ENCODE measurements around the gene CTSD. TPM values are rescaled to one million over a fixed set of nuclear protein-coding genes. Genes with fewer than 3 reads are reported as not detected.
A peak's percentile ranks its signal among the peaks of the same experiment; 100 is the strongest.

Gene CTSD
- total RNA-seq, 1 donor from 2014 or later: 425 TPM

DNA sequence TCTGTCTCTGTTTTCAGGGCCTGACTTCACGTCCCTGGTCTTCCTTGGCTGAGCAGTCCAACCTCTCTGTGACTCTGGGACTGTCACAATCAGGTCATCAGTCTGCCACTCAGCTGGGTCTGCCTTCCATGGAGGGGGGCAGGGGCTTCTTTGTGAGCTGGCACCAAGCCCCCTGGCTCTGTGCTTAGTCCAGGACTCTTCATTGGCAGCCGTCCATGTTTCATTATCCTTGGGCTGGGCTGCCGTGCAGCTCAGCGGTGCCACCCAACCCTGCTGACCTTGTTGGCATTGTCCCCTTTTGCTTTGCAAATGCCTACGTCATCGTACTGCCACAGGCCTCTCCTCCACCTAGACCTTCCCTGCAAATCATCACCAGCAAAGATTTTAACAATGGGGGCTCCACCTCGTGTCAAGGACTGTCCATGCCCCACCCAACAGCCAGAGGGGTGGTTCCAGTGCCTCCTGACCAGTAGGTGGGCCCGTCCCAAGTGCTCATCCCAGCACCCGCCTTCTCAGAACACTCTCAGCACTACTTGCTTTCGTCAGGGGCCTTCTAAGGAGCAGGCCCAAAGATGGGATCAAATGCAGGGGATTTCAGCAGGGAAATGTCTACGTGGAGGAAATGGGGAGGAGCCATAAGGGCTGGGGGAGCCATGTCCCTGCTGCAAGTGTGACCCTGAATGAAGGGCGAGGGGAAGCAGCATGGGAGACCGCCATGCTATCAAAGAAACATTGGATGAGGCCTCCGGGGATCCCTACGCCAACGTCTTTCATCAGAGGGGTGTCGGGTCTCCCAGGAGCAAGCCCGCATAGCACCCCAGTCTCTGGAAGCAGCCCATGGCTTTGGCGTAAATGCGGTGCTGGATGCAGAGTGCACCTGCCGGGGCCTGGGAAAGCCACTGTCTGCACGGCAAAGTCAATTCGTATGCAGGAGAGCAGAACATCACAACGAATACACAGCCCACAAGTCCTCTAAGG lies 48.5 kb downstream of the CTSD start:
- no peak for DNase-seq (ENCODE audit: low read depth)
- no peaks in the 10 kb centered on the region for H3K36me3 ChIP-seq (ENCODE audit: control insufficient read depth, insufficient read depth, low read length)
- TF ChIP-seq, protein P1, sequence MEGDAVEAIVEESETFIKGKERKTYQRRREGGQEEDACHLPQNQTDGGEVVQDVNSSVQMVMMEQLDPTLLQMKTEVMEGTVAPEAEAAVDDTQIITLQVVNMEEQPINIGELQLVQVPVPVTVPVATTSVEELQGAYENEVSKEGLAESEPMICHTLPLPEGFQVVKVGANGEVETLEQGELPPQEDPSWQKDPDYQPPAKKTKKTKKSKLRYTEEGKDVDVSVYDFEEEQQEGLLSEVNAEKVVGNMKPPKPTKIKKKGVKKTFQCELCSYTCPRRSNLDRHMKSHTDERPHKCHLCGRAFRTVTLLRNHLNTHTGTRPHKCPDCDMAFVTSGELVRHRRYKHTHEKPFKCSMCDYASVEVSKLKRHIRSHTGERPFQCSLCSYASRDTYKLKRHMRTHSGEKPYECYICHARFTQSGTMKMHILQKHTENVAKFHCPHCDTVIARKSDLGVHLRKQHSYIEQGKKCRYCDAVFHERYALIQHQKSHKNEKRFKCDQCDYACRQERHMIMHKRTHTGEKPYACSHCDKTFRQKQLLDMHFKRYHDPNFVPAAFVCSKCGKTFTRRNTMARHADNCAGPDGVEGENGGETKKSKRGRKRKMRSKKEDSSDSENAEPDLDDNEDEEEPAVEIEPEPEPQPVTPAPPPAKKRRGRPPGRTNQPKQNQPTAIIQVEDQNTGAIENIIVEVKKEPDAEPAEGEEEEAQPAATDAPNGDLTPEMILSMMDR (IDR thresholded peaks at IDR 0.05; ENCODE audit: insufficient read depth, low read length, poor library complexity, severe bottlenecking): no peak
- no peak overlapping the region for H3K4me3 ChIP-seq (ENCODE audit: low read depth, low read length)
- H3K27me3 ChIP-seq (ENCODE audit: control insufficient read depth, insufficient read depth, low read length): no peaks in the 10 kb centered on the region

DNA sequence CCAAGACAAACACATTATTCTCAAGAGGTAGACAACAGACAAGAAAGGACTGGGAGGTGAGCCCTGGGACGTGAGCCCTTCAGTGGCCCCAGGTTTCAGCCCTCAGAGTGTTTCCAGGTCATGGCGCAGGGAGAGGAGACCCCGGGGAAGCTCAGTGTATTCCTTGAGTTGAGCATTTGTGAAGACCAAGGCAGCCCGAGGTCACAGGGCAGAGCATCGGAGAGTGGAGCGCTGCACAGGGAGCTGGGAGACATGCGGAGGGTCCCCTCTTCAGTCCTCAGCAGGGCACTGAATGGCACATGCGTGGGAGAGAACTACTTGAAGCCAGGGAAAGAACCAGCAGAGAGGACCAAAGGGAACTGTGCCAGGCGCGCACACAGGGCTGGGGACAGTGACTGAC lies 55.0 kb downstream of the CTSD start:
- TF ChIP-seq, protein P1 (IDR thresholded peaks at IDR 0.05; ENCODE audit: insufficient read depth, low read length, poor library complexity, severe bottlenecking): no peak
- Histone ChIP-seq H3K27me3 (ENCODE audit: control insufficient read depth, insufficient read depth, low read length) (peaks cover 5% of the 10 kb centered on the region), H3K36me3 (ENCODE audit: control insufficient read depth, insufficient read depth, low read length) (no peaks in the 10 kb centered on the region), H3K4me3 (ENCODE audit: low read depth, low read length) (no peak overlapping the region)
- DNase-seq (ENCODE audit: low read depth): no peak

DNA sequence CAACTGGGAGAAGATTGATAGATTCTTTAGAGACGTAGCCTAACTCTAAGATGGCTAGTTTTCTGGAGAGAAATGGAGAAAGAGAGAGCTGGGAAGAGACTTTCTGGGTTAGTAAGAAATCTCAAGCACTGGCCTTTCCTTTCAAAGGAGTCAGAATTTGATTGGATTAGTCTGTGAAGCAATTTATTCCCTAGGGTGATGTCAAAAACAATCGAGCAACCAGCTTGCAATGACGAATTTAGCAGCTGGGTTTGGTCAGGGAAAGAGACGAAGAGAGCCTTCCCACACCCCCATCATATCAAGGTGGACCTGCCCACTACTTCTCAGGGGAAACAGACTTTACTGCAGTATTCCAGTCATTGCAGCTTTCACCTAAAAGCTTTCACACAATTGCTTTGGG lies 56.0 kb downstream of the CTSD start:
- H3K27me3 ChIP-seq (ENCODE audit: control insufficient read depth, insufficient read depth, low read length): peaks cover 5% of the 10 kb centered on the region
- no peaks in the 10 kb centered on the region for H3K36me3 ChIP-seq (ENCODE audit: control insufficient read depth, insufficient read depth, low read length)
- H3K4me3 ChIP-seq (ENCODE audit: low read depth, low read length): no peak overlapping the region
- TF ChIP-seq, protein P1 (IDR thresholded peaks at IDR 0.05; ENCODE audit: insufficient read depth, low read length, poor library complexity, severe bottlenecking): no peak
- no peak for DNase-seq (ENCODE audit: low read depth)

DNA sequence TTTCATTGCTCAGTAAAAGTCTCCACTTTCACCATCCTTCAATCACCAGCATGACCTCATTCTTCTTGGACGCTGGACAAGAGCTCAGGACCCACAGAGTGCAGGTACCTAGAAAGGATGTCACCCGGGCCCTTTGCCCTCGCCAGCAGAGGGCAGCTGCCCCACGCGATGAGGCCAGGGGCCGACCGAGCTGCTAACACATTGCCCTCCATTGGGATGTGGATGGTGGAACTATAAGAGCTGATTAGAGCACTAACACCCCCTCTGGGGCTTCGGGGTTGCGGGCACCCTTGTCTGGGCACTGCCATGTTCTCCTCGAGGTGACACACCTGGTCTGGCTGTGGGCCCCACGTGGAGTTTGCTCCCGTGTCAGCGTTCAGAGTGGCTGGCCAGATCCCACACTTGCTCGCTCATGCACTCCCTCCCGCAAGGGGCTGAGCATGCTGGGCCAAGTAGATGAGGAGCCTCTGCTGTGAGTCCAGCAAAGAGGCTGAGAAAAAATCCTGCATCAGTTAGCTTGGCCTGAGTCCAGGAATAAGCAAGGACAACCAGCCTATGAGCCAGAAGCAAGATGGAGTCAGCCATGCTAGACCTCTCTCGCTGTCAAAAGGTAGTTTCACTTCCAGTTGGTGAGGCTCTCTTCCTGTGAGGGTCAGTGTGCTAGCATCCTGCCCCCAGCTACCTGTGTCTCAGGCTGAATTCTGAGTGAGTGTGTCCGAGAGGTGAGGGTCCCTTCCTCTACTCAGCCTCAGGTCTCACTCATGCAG lies 56.9 kb downstream of the CTSD start:
- peaks cover 5% of the 10 kb centered on the region for H3K27me3 ChIP-seq (ENCODE audit: control insufficient read depth, insufficient read depth, low read length)
- TF ChIP-seq, protein P1 (IDR thresholded peaks at IDR 0.05; ENCODE audit: insufficient read depth, low read length, poor library complexity, severe bottlenecking): no peak
- DNase-seq (ENCODE audit: low read depth): no peak
- no peaks in the 10 kb centered on the region for H3K36me3 ChIP-seq (ENCODE audit: control insufficient read depth, insufficient read depth, low read length)
- no peak overlapping the region for H3K4me3 ChIP-seq (ENCODE audit: low read depth, low read length)

DNA sequence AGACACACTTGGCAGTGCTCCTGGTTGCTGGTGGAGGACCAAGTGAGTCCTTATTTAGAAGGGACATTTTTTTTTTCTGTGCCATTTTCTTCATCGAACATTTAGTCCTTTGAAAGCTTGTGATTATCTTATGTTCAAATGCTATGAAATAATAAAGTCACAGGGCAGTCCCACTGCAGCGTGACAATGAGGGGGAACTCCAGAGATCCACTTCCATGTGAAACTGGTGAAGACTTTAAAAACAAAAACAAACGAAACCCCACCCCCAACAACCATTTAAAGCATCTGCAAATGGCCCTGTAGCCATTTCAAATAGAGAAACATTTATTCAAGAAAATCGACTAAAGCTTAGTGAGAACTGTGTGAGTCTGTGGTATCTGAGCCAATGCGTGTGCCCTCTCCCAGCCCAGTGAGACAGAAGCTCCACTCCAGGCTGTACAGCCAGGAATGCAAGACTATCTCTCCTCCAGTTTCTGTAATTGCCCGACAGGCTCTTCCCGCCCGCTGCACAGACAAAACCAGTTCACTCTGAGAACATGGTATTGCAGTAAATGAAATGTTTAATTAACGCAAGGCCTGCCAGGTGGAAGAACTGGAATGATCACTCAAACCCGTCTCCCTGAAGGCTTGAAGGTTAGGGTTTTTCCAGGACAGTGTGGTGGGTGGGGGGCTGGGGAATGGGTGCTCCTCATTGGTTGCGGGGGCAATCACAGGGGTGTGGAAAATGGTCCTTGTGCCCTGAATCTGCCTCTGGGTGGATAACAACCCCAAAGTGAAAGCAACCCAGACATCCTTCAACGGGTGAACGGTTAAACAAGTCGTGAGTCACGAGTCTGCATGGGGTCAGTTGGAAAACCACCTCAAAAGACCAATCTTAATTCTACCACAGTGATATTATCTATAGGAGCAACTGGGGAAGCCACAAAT lies 58.3 kb downstream of the CTSD start:
- H3K4me3 ChIP-seq (ENCODE audit: low read depth, low read length): no peak overlapping the region
- TF ChIP-seq, protein P1 (IDR thresholded peaks at IDR 0.05; ENCODE audit: insufficient read depth, low read length, poor library complexity, severe bottlenecking): no peak
- H3K27me3 ChIP-seq (ENCODE audit: control insufficient read depth, insufficient read depth, low read length): peaks cover 8% of the 10 kb centered on the region
- DNase-seq (ENCODE audit: low read depth): peak; percentile 42
- H3K36me3 ChIP-seq (ENCODE audit: control insufficient read depth, insufficient read depth, low read length): no peaks in the 10 kb centered on the region
